Measurements from ENCODE around the gene SLC22A13. TPM values are rescaled to one million over a fixed set of nuclear protein-coding genes. Genes with fewer than 3 reads are reported as not detected.
"Not testable (repeated sequence)": the region's sequence is repeated elsewhere in the genome, so short reads cannot be mapped to it uniquely, and the experiment has no call there.

SLC22A13 gene
- total and polyA plus RNA-seq, 2 donors (not counting 1 experiment from before 2014, with no cell fraction given) = 0.06 to 0.33 TPM

- H3K9ac ChIP-seq (ENCODE audit: insufficient read depth, low read length) = no peak overlapping the region
- no peak overlapping the region for H3K27ac ChIP-seq (ENCODE audit: insufficient read depth, low read length)
- no peaks in the 10 kb centered on the region for H3K79me2 ChIP-seq (ENCODE audit: control insufficient read depth, insufficient read depth, low read length)
- H2AFZ ChIP-seq (ENCODE audit: low read length) = no peak overlapping the region
- TF ChIP-seq EZH2 (IDR thresholded peaks at IDR 0.05; ENCODE audit: low read length, missing control alignments) (no peak), CTCF (conservative IDR thresholded peaks at IDR 0.05 in 1 of 2, IDR thresholded peaks at IDR 0.05 in 1 of 2; ENCODE audit: low read depth in 1 of 2, low read length in 2 of 2) (no peak)
- H4K20me1 ChIP-seq (ENCODE audit: control insufficient read depth, extremely low read depth, insufficient read depth, low read length) = no peaks in the 10 kb centered on the region
- no peaks in the 10 kb centered on the region for H3K27me3 ChIP-seq (ENCODE audit: control insufficient read depth, insufficient read depth, low read length)
- no peak overlapping the region for H3K4me3 ChIP-seq (replicated peaks in 1 of 4; ENCODE audit: control extremely low read depth in 1 of 4, insufficient read depth in 1 of 4, low read depth in 3 of 4, low read length in 4 of 4)
- H3K4me1 ChIP-seq (ENCODE audit: control insufficient read depth, extremely low read depth, insufficient read depth, low read length) = no peaks in the 10 kb centered on the region
- DNase-seq (ENCODE audit: low read depth in 2 of 2) = no peak
- H3K9me3 ChIP-seq (ENCODE audit: control insufficient read depth, insufficient read depth, low read depth, low read length) = no peaks in the 10 kb centered on the region
- H3K36me3 ChIP-seq (ENCODE audit: control insufficient read depth, insufficient read depth, low read length) = peaks cover 2% of the 10 kb centered on the region
- no peak overlapping the region for H3K4me2 ChIP-seq (ENCODE audit: extremely low read depth, insufficient read depth, low read length)
Measured at GRCh38 chr3:38235466-38235865, 30.1 kb upstream of the SLC22A13 start.

- Histone ChIP-seq H4K20me1 (ENCODE audit: control insufficient read depth, extremely low read depth, insufficient read depth, low read length) (no peaks in the 10 kb centered on the region), H3K9ac (ENCODE audit: insufficient read depth, low read length) (no peak overlapping the region), H3K4me1 (ENCODE audit: control insufficient read depth, extremely low read depth, insufficient read depth, low read length) (no peaks in the 10 kb centered on the region), H2AFZ (ENCODE audit: low read length) (no peak overlapping the region), H3K4me2 (ENCODE audit: extremely low read depth, insufficient read depth, low read length) (no peak overlapping the region), H3K27me3 (ENCODE audit: control insufficient read depth, insufficient read depth, low read length) (no peaks in the 10 kb centered on the region), H3K36me3 (ENCODE audit: control insufficient read depth, insufficient read depth, low read length) (peaks cover 2% of the 10 kb centered on the region), H3K79me2 (ENCODE audit: control insufficient read depth, insufficient read depth, low read length) (no peaks in the 10 kb centered on the region), H3K4me3 (replicated peaks in 1 of 4; ENCODE audit: control extremely low read depth in 1 of 4, insufficient read depth in 1 of 4, low read depth in 3 of 4, low read length in 4 of 4) (no peak overlapping the region), H3K27ac (ENCODE audit: insufficient read depth, low read length) (no peak overlapping the region), H3K9me3 (ENCODE audit: control insufficient read depth, insufficient read depth, low read depth, low read length) (no peaks in the 10 kb centered on the region)
- no peak for TF ChIP-seq CTCF (conservative IDR thresholded peaks at IDR 0.05 in 1 of 2, IDR thresholded peaks at IDR 0.05 in 1 of 2; ENCODE audit: low read depth in 1 of 2, low read length in 2 of 2)
- TF ChIP-seq EZH2 (IDR thresholded peaks at IDR 0.05; ENCODE audit: low read length, missing control alignments) = no peak
- DNase-seq (ENCODE audit: low read depth in 2 of 2) = no peak
Measured at GRCh38 chr3:38238416-38239008, 27.1 kb upstream of the SLC22A13 start.

GRCh38 chr3:38242812-38243211, 22.8 kb upstream of the SLC22A13 start:
- H3K4me3 ChIP-seq (replicated peaks in 1 of 4; ENCODE audit: control extremely low read depth in 1 of 4, insufficient read depth in 1 of 4, low read depth in 3 of 4, low read length in 4 of 4); H3K36me3 ChIP-seq (ENCODE audit: control insufficient read depth, insufficient read depth, low read length); H2AFZ ChIP-seq (ENCODE audit: low read length); H4K20me1 ChIP-seq (ENCODE audit: control insufficient read depth, extremely low read depth, insufficient read depth, low read length); DNase-seq (ENCODE audit: low read depth in 2 of 2); H3K9me3 ChIP-seq (ENCODE audit: control insufficient read depth, insufficient read depth, low read depth, low read length); H3K27ac ChIP-seq (ENCODE audit: insufficient read depth, low read length); H3K79me2 ChIP-seq (ENCODE audit: control insufficient read depth, insufficient read depth, low read length); H3K9ac ChIP-seq (ENCODE audit: insufficient read depth, low read length); H3K4me2 ChIP-seq (ENCODE audit: extremely low read depth, insufficient read depth, low read length); H3K27me3 ChIP-seq (ENCODE audit: control insufficient read depth, insufficient read depth, low read length); H3K4me1 ChIP-seq (ENCODE audit: control insufficient read depth, extremely low read depth, insufficient read depth, low read length): not testable (repeated sequence)
